Measurements from ENCODE around the gene KCNK7.
A peak's percentile ranks its signal among the peaks of the same experiment; 100 is the strongest.

The KCNK7 gene

GRCh38 chr11:65584106-65584505 lies 11.5 kb downstream of the KCNK7 start:
- H3K36me3 Mint-ChIP-seq (ENCODE audit: insufficient read depth), result peaks cover 46% of the 10 kb centered on the region
- H3K27me3 Mint-ChIP-seq, result no peaks in the 10 kb centered on the region
- H3K4me1 Mint-ChIP-seq (ENCODE audit: low read depth in 2 of 2), result peaks cover 36 to 39% of the 10 kb centered on the region in 2 donors

GRCh38 chr11:65583589-65583988 lies 12.0 kb downstream of the KCNK7 start:
- ATAC-seq (replicated peaks) (no peak), DNase-seq (no peak)
- Mint-ChIP-seq H3K27me3 (no peaks in the 10 kb centered on the region), H3K9me3 (no peaks in the 10 kb centered on the region), H3K36me3 (ENCODE audit: insufficient read depth) (peaks cover 44% of the 10 kb centered on the region), H3K4me1 (ENCODE audit: low read depth in 2 of 2) (peaks cover 37 to 38% of the 10 kb centered on the region in 2 donors), H3K4me3 (no peak overlapping the region), H3K27ac (peak overlapping the region; percentile 82 to 87)

More at GRCh38 chr11:65584106-65584505, 11.5 kb downstream of the KCNK7 start:
- Mint-ChIP-seq H3K27ac (no peak overlapping the region), H3K9me3 (no peaks in the 10 kb centered on the region), H3K4me3 (no peak overlapping the region)
- ATAC-seq (replicated peaks), result no peak
- DNase-seq, result no peak

GRCh38 chr11:65581928-65582327 lies 13.7 kb downstream of the KCNK7 start:
- peaks cover 51% of the 10 kb centered on the region for H3K36me3 Mint-ChIP-seq (ENCODE audit: insufficient read depth)
- peaks cover 36 to 38% of the 10 kb centered on the region in 2 donors for H3K4me1 Mint-ChIP-seq (ENCODE audit: low read depth in 2 of 2)
- H3K27ac Mint-ChIP-seq, result peak overlapping the region; percentile 82 to 87
- no peak overlapping the region for H3K4me3 Mint-ChIP-seq
- no peaks in the 10 kb centered on the region for H3K27me3 Mint-ChIP-seq
- no peak for DNase-seq
- ATAC-seq (replicated peaks), result no peak
- H3K9me3 Mint-ChIP-seq, result no peaks in the 10 kb centered on the region

GRCh38 chr11:65580756-65581155 lies 14.8 kb downstream of the KCNK7 start:
- Mint-ChIP-seq H3K4me1 (ENCODE audit: low read depth in 2 of 2) (peaks cover 38 to 42% of the 10 kb centered on the region in 2 donors), H3K9me3 (no peaks in the 10 kb centered on the region), H3K27ac (peak overlapping the region in 1 of 2 donors; percentile 87), H3K4me3 (no peak overlapping the region), H3K27me3 (no peaks in the 10 kb centered on the region), H3K36me3 (ENCODE audit: insufficient read depth) (peaks cover 56% of the 10 kb centered on the region)
- ATAC-seq (replicated peaks), result no peak
- DNase-seq, result no peak

GRCh38 chr11:65580031-65580692 lies 15.4 kb downstream of the KCNK7 start:
- no peak for DNase-seq
- H3K4me3 Mint-ChIP-seq, result no peak overlapping the region
- H3K36me3 Mint-ChIP-seq (ENCODE audit: insufficient read depth), result peaks cover 62% of the 10 kb centered on the region
- no peaks in the 10 kb centered on the region for H3K9me3 Mint-ChIP-seq
- no peak for ATAC-seq (replicated peaks)
- no peaks in the 10 kb centered on the region for H3K27me3 Mint-ChIP-seq
- H3K4me1 Mint-ChIP-seq (ENCODE audit: low read depth in 2 of 2), result peaks cover 43% of the 10 kb centered on the region in 2 donors
- H3K27ac Mint-ChIP-seq, result peak overlapping the region in 1 of 2 donors; percentile 87

- no peaks in the 10 kb centered on the region for H3K27me3 Mint-ChIP-seq
- no peaks in the 10 kb centered on the region for H3K9me3 Mint-ChIP-seq
- H3K27ac Mint-ChIP-seq, result peak overlapping the region in 1 of 2 donors; percentile 98
- peak overlapping the region in 1 of 2 donors; percentile 36 for H3K4me3 Mint-ChIP-seq
- ATAC-seq (replicated peaks), result no peak
- H3K36me3 Mint-ChIP-seq (ENCODE audit: insufficient read depth), result peaks cover 67% of the 10 kb centered on the region
- peaks cover 48 to 49% of the 10 kb centered on the region in 2 donors for H3K4me1 Mint-ChIP-seq (ENCODE audit: low read depth in 2 of 2)
- no peak for DNase-seq
These were observed 16.3 kb downstream of the KCNK7 start for GRCh38 chr11:65579291-65579690.

- H3K4me3 Mint-ChIP-seq, result peak overlapping the region; percentile 86 to 87
- H3K9me3 Mint-ChIP-seq, result no peaks in the 10 kb centered on the region
- no peaks in the 10 kb centered on the region for H3K27me3 Mint-ChIP-seq
- H3K27ac Mint-ChIP-seq, result peak overlapping the region; percentile 90 to 98
- no peak for ATAC-seq (replicated peaks)
- H3K36me3 Mint-ChIP-seq (ENCODE audit: insufficient read depth), result peaks cover 71% of the 10 kb centered on the region
- H3K4me1 Mint-ChIP-seq (ENCODE audit: low read depth in 2 of 2), result peaks cover 51 to 53% of the 10 kb centered on the region in 2 donors
- no peak for DNase-seq
These were observed 16.9 kb downstream of the KCNK7 start for GRCh38 chr11:65578667-65579066.

GRCh38 chr11:65578134-65578533 lies 17.5 kb downstream of the KCNK7 start:
- Mint-ChIP-seq H3K9me3 (no peaks in the 10 kb centered on the region), H3K4me1 (ENCODE audit: low read depth in 2 of 2) (peaks cover 51 to 55% of the 10 kb centered on the region in 2 donors), H3K4me3 (peak overlapping the region; percentile 86 to 87)

GRCh38 chr11:65577756-65578109 lies 17.9 kb downstream of the KCNK7 start:
- DNase-seq (no peak), ATAC-seq (replicated peaks) (no peak)
- Mint-ChIP-seq H3K27me3 (no peaks in the 10 kb centered on the region), H3K27ac (peak overlapping the region; percentile 90 to 98), H3K4me1 (ENCODE audit: low read depth in 2 of 2) (peaks cover 51 to 53% of the 10 kb centered on the region in 2 donors), H3K36me3 (ENCODE audit: insufficient read depth) (peaks cover 75% of the 10 kb centered on the region), H3K4me3 (peak overlapping the region; percentile 86 to 87), H3K9me3 (no peaks in the 10 kb centered on the region)

More at GRCh38 chr11:65578134-65578533, 17.5 kb downstream of the KCNK7 start:
- DNase-seq (no peak), ATAC-seq (replicated peaks) (no peak)
- Mint-ChIP-seq H3K36me3 (ENCODE audit: insufficient read depth) (peaks cover 73% of the 10 kb centered on the region), H3K27ac (peak overlapping the region; percentile 90 to 98), H3K27me3 (no peaks in the 10 kb centered on the region)

GRCh38 chr11:65576867-65577755 lies 18.5 kb downstream of the KCNK7 start:
- Mint-ChIP-seq H3K9me3 (no peaks in the 10 kb centered on the region), H3K4me3 (peak overlapping the region; percentile 86 to 87), H3K36me3 (ENCODE audit: insufficient read depth) (peaks cover 78% of the 10 kb centered on the region), H3K27ac (peak overlapping the region; percentile 76 to 98), H3K27me3 (no peaks in the 10 kb centered on the region), H3K4me1 (ENCODE audit: low read depth in 2 of 2) (peaks cover 49 to 52% of the 10 kb centered on the region in 2 donors)
- ATAC-seq (replicated peaks) (peak; percentile 3), DNase-seq (peak in 1 of 3 experiments; percentile 37)

GRCh38 chr11:65576232-65576866 lies 19.3 kb downstream of the KCNK7 start:
- H3K4me1 Mint-ChIP-seq (ENCODE audit: low read depth in 2 of 2), result peaks cover 51 to 59% of the 10 kb centered on the region in 2 donors
- DNase-seq, result no peak

GRCh38 chr11:65575568-65576231 lies 19.9 kb downstream of the KCNK7 start, which contains the start of gene EHBP1L1:
TSS of gene EHBP1L1 (plus strand) at chr11:65576053. CDS start at chr11:65576303, 250 bp downstream.
- Mint-ChIP-seq H3K36me3 (ENCODE audit: insufficient read depth) (peaks cover 83% of the 10 kb centered on the region), H3K4me1 (ENCODE audit: low read depth in 2 of 2) (peaks cover 58 to 62% of the 10 kb centered on the region in 2 donors), H3K4me3 (peak within 1 kb of the TSS; percentile 98 to 99)

More at GRCh38 chr11:65576232-65576866, 19.3 kb downstream of the KCNK7 start:
- ATAC-seq (replicated peaks), result no peak
- Mint-ChIP-seq H3K27me3 (no peaks in the 10 kb centered on the region), H3K4me3 (peak overlapping the region; percentile 86 to 87), H3K9me3 (no peaks in the 10 kb centered on the region), H3K36me3 (ENCODE audit: insufficient read depth) (peaks cover 82% of the 10 kb centered on the region), H3K27ac (peak overlapping the region; percentile 76 to 98)

More at GRCh38 chr11:65575568-65576231, 19.9 kb downstream of the KCNK7 start, which contains the start of gene EHBP1L1:
- ATAC-seq (replicated peaks) (peak; percentile 34), DNase-seq (peak; percentile 62 to 72 (median 63))
- Mint-ChIP-seq H3K27me3 (no peaks in the 10 kb centered on the region), H3K27ac (peak within 1 kb of the TSS; percentile 91 to 98), H3K9me3 (no peaks in the 10 kb centered on the region)
